Right lobe of liver (tissue), 4 donors: ENCODE measurements around the gene C1orf185.

Source experiments
- CTCF ChIP-seq, 4 donors: fragments of 200-600 bp in 3 of 4; fragments of 450-650 bp in 1 of 4; IDR thresholded peaks; one replicate each; pipeline versions ENCODE4 v1.5.1 to v1.8.0; 2016 to 2022; ENCODE audit warnings: antibody characterized with exemption in 4 of 4, mild to moderate bottlenecking in 2 of 4
- POLR2A ChIP-seq: fragments of 450-650 bp; IDR thresholded peaks from one replicate; pipeline ENCODE4 v1.6.1; 2017; ENCODE audit warnings: antibody characterized with exemption, mild to moderate bottlenecking
- donor health status: DM: no; HTN: no; CAD: no.
- donor health status: DM: no; HTN: no; CAD: no.
- donor health status: DM: no; HTN: yes; CAD: no.

- peak in 1 of 4 donors; percentile 6 for TF ChIP-seq CTCF (IDR thresholded peaks at IDR 0.05)
- TF ChIP-seq POLR2A = no peak
Measured at GRCh38 chr1:51139474-51139873, 37.4 kb downstream of the C1orf185 start.
